ENCODE measurements around the gene TEX53.

GRCh38 chr9:114666851-114667250 is 9.2 kb upstream of the TEX53 start:
- TF ChIP-seq, protein P1, sequence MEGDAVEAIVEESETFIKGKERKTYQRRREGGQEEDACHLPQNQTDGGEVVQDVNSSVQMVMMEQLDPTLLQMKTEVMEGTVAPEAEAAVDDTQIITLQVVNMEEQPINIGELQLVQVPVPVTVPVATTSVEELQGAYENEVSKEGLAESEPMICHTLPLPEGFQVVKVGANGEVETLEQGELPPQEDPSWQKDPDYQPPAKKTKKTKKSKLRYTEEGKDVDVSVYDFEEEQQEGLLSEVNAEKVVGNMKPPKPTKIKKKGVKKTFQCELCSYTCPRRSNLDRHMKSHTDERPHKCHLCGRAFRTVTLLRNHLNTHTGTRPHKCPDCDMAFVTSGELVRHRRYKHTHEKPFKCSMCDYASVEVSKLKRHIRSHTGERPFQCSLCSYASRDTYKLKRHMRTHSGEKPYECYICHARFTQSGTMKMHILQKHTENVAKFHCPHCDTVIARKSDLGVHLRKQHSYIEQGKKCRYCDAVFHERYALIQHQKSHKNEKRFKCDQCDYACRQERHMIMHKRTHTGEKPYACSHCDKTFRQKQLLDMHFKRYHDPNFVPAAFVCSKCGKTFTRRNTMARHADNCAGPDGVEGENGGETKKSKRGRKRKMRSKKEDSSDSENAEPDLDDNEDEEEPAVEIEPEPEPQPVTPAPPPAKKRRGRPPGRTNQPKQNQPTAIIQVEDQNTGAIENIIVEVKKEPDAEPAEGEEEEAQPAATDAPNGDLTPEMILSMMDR (IDR thresholded peaks at IDR 0.05) = no peak
- TF ChIP-seq KAT7 (CRISPR knock-in tag; IDR thresholded peaks at IDR 0.05; ENCODE audit: borderline replicate concordance) (no peak), NR2C2 (CRISPR knock-in tag; IDR thresholded peaks at IDR 0.05) (no peak), GTF2I (CRISPR knock-in tag; conservative IDR thresholded peaks at IDR 0.05) (no peak), E2F4 (CRISPR knock-in tag; IDR thresholded peaks at IDR 0.05; ENCODE audit: borderline replicate concordance, low read depth) (no peak), AFF4 (CRISPR knock-in tag; IDR thresholded peaks at IDR 0.05; ENCODE audit: borderline replicate concordance) (no peak)
- TF ChIP-seq, protein P2, sequence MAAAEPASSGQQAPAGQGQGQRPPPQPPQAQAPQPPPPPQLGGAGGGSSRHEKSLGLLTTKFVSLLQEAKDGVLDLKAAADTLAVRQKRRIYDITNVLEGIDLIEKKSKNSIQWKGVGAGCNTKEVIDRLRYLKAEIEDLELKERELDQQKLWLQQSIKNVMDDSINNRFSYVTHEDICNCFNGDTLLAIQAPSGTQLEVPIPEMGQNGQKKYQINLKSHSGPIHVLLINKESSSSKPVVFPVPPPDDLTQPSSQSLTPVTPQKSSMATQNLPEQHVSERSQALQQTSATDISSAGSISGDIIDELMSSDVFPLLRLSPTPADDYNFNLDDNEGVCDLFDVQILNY (CRISPR knock-in tag; IDR thresholded peaks at IDR 0.05) = no peak
- TF ChIP-seq, protein P3, sequence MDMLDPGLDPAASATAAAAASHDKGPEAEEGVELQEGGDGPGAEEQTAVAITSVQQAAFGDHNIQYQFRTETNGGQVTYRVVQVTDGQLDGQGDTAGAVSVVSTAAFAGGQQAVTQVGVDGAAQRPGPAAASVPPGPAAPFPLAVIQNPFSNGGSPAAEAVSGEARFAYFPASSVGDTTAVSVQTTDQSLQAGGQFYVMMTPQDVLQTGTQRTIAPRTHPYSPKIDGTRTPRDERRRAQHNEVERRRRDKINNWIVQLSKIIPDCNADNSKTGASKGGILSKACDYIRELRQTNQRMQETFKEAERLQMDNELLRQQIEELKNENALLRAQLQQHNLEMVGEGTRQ (CRISPR knock-in tag; IDR thresholded peaks at IDR 0.05) = no peak

Measured in WTC11 (cell line).